Stimulated activated CD4-positive, alpha-beta T cell treated with anti-CD3 and anti-CD28 coated beads, TNF-alpha, amount 100 ng/mL, for 1 hour (primary cell): ENCODE results near the gene PPP2R2C.
A peak's percentile ranks its signal among the peaks of the same experiment; 100 is the strongest.

Source experiments
- DNase-seq, 3 donors: peaks; one replicate each; pipeline ENCODE4 v3.0.0-alpha.2; 2020; ENCODE audit warnings: low read depth in 3 of 3, low spot score in 1 of 3

Gene PPP2R2C

DNA sequence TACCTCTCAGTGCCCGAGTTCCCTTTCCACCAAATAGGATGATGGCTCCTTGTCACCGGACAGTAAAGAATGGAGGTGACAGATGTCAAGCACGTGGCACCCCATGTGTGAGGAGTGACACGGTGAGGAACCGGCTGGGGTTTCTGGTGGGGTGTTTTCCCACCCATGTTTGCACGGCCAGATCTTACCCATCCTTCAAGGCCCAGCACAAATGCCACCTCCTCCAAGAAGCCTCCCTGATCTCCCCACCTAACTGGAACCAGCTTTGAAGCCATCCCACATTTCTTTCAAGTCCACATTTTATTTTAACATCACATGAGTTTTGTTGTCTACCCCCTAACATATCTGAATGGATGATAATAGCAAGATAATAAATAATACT is 139.8 kb downstream of the PPP2R2C start:
- no peak for DNase-seq

DNA sequence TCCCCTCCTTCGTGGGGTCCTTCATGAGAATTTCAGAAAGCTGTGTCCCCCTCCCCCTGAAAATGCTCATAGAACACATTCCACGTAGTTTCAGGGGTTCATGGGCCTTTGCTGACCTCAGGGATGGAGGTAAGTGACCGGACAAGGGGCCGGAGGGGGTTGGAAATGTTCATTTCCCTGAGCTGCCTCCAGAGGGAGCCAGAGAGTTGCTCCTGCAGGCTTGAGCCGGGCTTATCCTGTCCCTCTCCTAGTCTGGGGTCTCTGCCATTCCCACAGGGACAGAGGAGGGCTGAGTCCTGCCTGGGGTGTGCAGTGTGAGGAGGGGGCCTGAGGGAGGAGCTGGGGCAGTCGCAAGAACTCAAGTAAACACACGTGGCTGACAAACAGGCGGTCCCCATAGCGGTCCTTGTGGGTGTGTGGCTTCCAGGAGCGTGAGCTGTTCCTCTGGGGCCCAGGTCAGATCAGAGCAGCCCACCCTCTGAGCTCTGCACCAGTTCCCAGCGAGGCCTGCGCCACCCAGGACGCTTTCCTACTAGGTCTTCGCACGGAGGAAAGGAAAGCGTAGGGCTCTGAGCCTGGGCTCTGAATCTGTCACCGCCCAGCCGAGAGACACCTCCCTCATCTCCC is 140.3 kb downstream of the PPP2R2C start:
- DNase-seq: no peak

DNA sequence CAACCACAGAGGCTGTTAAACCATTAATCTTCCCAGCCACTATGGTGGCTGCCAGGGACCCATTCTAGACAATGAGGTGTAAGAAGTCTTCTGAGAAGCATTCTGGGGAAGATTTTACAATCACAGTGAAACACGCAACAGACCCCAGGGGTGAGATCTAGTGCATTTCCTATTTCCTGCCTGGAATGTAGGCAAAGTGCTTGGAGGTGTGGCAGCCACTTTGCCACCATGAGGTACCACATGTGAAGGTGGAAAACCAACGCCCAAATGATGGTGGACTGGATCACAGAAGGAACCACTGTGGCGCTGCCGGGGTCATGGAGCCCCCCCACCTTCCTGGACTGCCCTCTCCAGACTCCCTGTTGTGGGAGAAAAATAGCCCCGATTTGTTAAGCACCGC is 140.9 kb downstream of the PPP2R2C start:
- DNase-seq: no peak

GRCh38 chr4:6331018-6331417 is 141.4 kb downstream of the PPP2R2C start:
- no peak for DNase-seq

DNA sequence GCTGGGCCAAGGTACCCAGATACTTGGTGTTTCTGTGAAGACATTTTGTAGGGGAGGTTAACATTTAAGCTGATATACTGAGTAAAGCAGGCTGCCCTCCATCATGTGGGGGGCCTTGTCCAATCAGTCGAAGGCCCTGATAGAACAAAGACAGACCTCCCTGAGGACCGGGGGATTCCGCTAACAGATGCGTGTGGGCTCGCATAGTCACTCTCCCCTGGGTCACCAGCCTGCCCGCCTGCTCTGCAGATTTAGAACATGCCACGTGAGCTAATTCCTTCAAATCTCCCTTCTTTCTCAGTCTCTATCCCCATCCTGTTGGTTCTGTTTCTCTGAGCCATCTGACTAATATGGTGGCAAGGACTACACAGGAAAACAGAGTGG is 142.0 kb downstream of the PPP2R2C start:
- DNase-seq: no peak

- DNase-seq: no peak
Measured at GRCh38 chr4:6329478-6330383, 142.7 kb downstream of the PPP2R2C start.

DNA sequence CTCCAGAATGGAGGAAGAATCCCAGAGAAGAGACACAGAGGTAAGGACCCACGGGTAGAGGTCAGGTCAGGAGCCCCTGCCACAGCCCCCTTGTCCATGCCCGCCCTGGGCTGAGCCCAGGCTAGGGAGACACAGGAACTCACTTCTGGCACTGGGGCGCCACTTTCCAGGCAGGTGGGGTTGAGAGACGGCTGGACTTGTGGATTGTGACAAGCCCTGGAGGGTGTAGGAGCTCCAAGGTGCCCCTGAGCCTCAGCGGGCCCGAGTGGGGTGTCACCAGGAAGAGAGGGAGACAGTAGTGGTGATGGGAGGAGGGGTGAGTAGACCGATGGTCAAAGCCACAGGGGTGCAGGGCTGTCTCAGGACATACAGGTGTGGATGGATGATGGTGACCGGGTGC is 143.9 kb downstream of the PPP2R2C start:
- DNase-seq: no peak

DNA sequence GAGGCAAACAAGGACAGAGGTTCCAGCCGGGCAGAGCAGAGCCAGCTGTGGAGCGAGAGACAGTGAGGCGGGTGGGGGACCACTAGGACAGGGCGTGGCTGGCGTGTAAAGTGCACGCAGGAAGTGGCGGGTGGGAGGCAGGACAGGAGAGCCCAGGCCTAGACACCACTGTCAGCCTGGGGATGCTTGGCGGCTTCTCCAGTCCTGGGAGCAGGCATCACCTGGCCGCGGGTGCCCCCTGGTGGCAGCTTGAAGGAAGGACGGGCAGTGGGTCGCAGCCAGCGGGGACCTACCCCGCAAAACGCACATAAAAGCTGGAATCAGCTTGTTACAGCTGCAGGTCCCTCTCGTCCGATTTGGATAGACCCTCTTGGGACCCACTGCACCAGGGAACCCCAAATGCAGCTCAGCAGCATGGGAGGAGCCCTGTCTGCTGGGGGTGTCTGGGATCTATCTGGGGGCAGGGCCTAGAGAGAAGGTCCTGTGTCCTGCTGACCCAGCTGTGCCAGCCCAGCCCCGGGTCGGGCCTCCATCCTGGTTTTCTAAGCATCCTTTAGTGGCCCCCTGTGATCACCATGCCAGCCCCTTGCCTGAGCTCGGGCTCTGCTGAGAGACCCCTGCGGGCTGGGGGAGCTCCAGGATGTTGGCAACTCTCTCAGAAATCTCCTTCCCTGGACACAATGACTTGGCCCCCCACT is 145.0 kb downstream of the PPP2R2C start:
- DNase-seq: peak; percentile 48 to 74 (median 50)

- no peak for DNase-seq
Measured at GRCh38 chr4:6326312-6327060, 145.9 kb downstream of the PPP2R2C start.

DNA sequence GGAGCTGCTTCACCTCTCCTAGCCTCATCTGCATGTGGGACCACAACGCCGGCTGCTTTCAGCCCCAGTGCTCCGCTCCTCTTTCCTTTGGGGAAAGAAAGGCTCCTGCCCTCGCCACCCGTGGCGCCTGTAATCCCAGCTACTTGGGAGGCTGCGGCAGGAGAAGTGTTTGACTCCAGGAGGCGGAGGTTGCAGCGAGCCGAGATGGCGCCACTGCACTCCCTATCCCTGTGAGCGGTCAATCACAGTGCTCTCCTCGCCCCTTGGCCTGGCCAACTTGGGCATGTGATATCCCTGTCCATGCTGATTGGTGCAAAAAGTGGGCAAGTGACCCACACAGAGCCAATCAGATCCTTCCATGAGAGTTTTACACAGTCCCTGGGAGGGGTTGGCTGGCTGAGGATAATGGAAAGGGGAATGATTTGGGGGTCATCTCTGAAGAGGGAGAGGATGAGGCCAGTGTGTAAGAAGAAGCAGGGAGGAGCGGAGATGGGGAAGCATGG is 146.6 kb downstream of the PPP2R2C start:
- DNase-seq: no peak

- no peak for DNase-seq
Measured at GRCh38 chr4:6324999-6325787, 147.2 kb downstream of the PPP2R2C start.

DNA sequence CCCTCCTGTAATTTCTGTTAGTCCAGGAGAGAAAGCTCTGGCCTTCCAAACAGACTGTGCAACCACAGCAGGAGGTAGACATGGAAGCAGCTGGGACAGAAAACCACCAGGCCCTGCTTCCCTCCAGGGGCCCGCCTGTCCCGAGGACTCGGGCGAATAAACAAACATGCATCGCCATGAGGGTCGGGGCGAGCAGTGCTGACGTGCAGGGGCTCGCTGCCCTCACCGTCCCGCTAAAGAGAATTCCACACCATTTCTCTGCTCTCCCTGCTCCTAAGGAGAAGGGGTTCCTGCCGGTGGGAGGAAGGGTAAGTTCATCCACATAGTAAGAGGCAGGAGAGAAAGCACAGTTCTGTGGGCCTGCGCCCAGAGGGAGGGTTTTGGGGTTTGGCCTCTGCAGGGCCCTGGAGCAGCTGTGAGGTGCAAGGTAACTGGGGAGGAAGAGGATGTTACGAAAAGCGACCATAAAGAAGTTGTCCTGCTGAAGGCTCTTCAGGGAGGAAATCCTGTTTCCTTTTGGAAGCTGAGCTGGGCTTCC is 147.9 kb downstream of the PPP2R2C start:
- no peak for DNase-seq

DNA sequence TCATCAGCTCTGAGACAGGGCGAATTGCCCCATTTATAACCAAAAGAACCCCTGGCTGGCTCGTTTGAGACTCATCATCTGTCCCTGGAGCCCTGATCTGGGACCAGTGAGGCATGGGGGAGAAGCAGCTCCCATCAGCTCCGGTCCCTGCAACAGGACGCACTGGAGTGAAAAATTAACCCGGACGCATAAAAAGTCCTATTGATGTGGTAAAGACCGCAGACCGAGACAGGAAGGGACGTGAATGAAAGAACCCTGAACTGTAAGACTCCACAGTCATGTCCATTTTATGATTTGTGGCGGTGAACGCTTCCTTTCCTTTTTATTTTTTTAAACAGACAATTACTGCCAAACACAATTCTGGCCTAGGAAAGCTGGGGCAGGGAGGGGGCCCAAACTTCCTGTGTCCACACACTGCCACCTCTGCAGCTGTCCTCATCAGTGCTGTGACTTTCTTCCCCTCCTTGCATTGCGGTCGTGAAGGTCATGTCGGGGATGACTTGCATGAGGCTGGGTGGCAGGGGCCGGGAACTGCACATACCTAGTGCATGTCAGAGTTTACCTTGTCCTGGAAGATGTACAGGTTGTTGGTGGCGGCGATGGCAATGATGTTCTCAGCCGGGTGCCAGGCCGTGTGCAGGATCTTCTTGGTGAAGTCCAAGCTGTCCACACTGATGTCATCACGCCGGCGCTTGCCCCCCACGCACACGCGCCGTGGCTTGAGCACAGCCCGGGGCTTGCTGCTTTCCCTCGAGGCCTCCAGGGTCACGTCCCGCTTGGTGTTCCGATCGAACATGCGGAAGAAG is 149.4 kb downstream of the PPP2R2C start:
- no peak for DNase-seq

GRCh38 chr4:6322067-6322760 is 150.2 kb downstream of the PPP2R2C start:
- no peak for DNase-seq

DNA sequence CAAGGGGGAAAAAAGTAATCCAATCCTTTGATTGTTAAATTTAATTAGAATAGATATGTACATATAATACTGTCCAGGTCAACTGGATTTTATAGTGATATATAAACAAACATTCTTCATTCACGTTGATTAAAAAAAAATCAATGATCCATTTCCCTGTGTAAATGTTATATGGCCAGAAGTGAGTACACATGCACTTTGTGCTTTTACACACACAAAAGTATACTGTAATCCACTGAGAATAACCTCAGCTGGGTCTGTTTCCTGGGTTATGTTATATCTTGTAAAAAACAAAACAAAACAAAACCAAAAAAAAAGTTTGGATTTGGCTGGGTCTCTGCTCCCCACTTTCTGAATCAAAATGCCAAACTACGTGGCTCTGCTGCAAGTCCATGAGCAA is 151.1 kb downstream of the PPP2R2C start:
- DNase-seq: no peak

DNA sequence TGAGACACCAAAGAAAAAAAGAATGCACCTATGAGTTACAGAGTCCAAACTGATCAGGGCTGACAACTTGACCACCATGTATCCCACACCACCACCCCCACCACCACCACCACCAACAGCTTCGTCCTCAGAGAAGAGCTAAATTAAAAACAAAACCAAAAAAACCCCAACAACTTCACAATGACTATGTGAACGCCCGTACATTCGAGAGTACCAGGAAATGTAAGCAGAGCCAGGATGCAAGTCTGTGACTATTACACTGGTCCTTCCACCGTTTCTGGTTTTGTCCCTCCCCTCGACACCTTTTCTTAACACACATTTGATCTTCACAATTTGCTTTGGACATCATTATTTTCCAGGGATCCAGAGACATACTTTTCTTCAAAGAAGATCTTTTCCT is 151.8 kb downstream of the PPP2R2C start:
- no peak for DNase-seq

GRCh38 chr4:6319530-6320150 is 152.8 kb downstream of the PPP2R2C start:
- DNase-seq: no peak

- DNase-seq: no peak
Measured at GRCh38 chr4:6318206-6318605, 154.2 kb downstream of the PPP2R2C start.
